SK-N-MC (cell line): ENCODE measurements around the gene AAGAB.

ENCODE experiments used
- EZH2 ChIP-seq: fragments of 200-600 bp; sonication (generic); IDR thresholded peaks from one replicate; pipeline ENCODE4 v1.6.1; 2017; ENCODE audit warnings: antibody characterized with exemption
- POLR2AphosphoS5 ChIP-seq: IDR thresholded peaks from 2 replicates; pipeline ENCODE4 v1.6.1; 2012; ENCODE audit warnings: mild to moderate bottlenecking, low read depth, low read length, borderline replicate concordance

- TF ChIP-seq POLR2AphosphoS5 (no peak), EZH2 (no peak)
Measured at GRCh38 chr15:67164811-67165253, 89.6 kb downstream of the AAGAB start.
